Amniotic stem cell (primary cell): ENCODE data around the gene ZFAND3.

Experiments used
- DNase-seq: peaks from one replicate; lab custom pipeline; 2025; lab: John Stamatoyannopoulos, UW

The ZFAND3 gene

GRCh38 chr6:38134704-38135088 lies 315.2 kb downstream of the ZFAND3 start:
- DNase-seq: no peak

DNA sequence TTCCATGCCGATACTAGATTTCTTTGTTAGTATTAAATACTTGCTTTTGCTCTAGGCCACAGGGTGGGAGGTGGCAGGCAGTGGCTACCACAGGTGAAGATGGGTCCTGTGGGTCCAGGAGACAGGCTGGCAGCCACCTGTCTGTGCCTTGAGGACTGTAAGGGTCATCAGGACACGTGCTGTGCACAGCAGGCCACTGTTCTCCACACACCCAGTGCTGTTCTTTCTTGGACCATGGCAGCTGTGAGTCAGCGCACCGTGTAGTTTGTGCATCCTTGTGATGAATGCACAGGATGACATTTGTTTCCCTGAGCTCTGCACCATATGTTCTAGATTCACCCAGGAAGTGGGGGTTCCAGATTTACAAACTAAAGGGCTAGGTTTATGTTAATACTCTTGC lies 317.0 kb downstream of the ZFAND3 start:
- DNase-seq: no peak

DNA sequence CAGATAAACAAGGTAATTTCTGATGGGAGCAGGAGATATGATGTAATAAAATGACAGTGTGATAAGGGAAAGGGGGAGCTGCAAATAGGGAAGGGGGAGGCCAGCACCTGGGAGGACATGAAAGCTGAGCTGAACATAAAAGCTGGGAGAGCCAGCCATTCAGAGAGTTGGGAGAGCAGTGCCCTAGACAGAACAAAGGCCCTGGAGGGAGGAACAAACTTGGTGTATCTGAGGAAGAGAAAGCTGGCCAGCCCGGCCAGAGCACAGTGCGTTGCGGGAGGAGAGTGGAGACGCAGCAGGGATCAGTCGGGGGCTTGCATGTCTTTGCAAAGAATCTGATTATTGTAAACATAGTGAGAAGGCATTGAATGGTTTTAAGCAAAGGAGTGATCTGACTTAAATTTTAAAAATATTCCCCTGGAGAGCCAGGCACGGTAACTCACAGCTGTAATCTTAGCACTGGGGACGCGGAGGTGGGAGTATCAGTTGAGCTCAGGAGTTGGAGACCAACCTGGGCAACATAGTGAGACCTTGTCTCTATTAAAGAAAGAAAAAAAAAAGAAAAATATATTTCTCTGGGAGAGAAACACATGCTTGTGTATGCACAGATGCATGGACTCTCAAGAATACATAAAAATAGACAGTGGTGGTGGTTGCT lies 318.2 kb downstream of the ZFAND3 start:
- no peak for DNase-seq

DNA sequence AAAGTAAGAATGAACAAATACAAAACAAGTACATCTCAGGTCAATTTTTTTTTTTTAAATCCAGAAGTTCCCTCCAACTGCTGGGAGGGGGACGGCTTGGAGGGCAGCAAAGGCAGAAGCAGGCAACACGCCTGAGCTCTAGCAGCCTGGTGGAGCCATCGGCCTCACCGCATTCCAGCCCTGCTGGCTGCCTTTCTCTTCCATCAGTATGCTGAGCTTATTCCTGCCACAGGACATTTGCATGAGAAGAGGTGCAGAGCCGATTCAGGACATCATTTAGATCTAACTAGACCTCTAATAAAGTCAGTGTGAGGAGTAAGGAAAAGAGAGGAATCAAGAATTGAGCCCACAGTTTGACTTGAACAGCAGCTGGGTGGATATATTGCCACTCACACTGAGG lies 318.8 kb downstream of the ZFAND3 start:
- DNase-seq: no peak

DNA sequence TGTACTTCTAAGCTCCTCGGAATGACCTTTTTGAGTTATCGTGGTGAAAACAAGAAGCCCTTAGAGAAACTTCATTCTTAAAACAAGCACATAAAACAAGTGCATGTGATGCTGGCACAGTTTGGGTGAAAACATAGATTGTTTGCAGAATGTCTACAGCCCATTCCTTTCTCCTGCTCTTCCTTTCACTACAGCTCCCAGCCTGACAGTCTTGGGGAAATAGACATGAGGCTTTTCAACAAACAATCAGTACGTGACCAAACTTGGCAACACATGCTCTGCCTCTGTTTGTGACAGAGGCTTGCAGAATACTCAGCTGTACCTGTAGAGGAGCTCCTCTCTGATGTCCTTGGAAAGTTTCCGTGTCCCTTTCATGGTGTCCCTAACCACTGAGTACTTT lies 321.6 kb downstream of the ZFAND3 start:
- no peak for DNase-seq

DNA sequence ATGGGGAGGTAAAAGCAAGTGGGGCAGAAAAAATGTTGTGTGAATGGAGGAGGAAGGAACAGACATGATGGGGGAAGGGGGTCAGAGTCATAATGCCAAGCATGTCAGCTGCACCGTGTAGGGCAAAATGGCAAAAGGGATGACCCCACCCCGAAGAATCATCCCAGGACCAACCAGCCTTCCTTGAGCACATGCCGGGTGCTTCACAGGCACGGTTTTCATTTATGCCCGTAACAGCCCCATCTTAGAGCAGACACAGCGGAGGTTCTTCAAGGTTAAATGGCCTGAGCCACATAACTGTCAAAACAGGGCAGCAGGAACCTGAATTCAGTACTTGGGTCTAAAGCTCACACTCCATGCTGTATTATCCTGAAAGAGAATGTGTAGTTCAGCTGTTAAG lies 322.2 kb downstream of the ZFAND3 start:
- DNase-seq: no peak

GRCh38 chr6:38142178-38142902 lies 322.8 kb downstream of the ZFAND3 start:
- no peak for DNase-seq

DNA sequence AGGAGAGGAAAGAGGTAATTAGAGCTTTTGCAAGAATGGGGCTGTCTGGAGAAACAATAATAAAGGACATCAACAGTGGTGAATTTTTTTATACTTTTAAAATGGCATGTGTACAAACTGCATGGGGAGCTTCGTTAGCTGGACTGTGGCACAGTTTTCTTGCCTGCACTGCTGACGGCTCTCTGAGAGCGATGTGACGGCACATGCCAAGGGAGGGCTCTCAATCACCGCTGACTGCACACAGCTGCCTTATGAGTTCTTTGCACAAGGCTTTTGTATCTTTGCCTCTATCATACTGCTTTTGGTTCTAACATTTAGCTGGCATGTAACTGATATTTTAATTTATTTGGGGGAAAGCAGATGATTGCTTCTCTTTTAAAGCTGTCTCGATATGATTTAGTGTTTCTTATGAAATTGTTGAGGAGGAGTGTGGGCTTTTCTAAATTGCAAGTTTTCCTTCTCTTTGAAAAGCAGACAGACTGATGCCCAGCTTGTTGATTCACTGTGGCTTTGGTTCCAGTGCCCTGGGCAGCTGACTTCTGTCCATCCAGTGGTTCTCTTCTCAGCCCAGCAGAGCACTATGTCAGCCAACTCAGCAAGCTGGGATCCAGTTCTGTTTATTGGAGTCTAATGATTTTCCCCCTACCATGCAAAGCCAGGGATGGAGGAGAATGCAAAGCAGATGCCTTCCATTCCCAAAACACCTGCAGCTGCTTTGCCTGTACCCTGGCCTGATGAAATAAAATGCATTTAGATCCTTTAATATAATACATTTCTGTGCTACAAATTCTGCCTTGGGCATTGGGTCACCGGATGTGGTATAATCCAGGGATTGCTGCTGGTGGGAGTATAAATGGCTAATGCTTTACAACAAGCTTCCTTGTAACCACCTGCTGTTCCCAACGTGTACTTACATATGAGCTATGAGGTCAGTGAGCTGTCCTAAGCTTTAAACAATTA lies 323.9 kb downstream of the ZFAND3 start:
- no peak for DNase-seq

DNA sequence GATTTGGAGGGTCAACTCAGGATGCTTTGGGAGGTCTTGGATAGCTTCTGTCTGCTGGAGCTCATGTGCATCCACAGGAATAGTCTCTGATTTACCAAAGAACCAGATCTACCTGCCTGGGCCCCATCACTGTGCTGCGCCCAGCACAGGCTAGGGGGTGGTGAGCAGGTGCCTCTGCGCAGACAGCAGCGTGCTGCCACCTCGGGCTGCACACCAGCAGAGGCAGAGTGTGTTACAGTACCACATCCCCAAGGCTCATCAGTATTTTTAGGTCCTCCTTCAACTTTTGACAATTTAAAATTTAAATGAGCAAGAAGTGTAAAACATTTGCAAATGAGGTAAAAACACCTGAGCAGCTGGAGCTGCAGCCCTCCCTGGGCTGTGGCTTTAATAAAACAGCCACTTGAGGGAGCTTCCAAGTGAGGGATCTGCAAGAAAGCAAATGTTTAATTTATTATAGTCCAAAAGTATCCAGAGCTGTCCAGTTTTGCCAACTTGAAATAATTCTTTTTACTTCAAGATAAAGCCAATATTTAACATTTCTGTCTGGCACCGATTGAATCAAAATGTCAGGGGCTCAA lies 324.9 kb downstream of the ZFAND3 start:
- DNase-seq: no peak

DNA sequence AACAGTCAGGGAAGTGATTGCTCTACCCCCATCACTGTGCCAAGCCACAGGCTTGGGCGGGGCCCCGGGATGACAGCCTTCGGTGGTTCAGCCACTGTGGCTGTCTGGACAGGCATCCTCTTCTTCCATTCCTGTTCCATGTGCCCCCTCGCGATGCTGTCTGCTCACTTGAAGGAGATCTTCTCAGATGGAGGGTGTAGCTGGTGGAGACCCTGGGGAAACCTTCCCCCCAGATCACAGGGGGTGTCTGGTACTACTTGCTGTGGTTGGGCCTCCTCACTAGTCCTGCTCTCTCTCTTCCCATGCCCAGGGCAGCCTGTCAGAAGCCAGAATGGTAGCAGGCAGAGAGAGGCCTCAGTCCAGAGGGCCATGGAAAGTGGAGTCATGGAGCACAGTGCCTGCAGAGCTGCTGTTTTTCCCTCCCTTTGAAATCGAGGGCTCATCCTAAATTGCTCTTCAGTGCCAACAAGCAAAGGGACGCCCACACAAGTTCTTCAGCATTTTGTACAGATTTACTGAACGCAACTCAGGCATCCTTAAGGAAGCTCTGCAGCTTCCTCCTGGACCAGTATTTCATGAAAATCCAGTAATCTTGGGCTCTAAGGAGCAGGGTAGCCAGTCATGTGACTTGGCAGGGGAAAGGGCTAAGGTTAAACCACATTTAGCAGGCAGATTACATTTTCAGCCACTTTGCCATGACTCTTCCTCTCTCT lies 326.6 kb downstream of the ZFAND3 start:
- no peak for DNase-seq

GRCh38 chr6:38146734-38147027 lies 327.2 kb downstream of the ZFAND3 start:
- no peak for DNase-seq

GRCh38 chr6:38148606-38149005 lies 329.1 kb downstream of the ZFAND3 start:
- no peak for DNase-seq

- DNase-seq: no peak
Measured at GRCh38 chr6:38149531-38149930, 330.0 kb downstream of the ZFAND3 start.

DNA sequence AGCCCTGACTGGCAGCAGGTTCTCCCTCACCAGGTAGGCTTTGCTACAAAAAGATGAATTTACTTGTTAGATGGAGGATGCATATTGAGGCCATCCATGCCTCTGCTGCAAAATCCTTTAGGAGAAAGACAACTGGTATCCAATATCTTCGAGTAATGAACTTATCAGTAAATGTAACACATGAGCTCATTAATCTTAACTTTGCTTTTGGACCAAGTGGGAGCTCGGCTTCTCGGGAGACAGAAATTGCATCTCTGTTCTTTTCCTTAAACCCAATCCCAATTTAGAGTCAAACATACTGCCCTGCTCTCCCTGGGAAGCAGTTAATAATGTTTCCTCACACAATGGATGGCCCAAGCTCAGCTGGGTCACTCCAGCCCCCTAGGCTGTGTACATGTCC lies 330.5 kb downstream of the ZFAND3 start:
- DNase-seq: no peak

GRCh38 chr6:38150681-38151296 lies 331.3 kb downstream of the ZFAND3 start:
- no peak for DNase-seq

DNA sequence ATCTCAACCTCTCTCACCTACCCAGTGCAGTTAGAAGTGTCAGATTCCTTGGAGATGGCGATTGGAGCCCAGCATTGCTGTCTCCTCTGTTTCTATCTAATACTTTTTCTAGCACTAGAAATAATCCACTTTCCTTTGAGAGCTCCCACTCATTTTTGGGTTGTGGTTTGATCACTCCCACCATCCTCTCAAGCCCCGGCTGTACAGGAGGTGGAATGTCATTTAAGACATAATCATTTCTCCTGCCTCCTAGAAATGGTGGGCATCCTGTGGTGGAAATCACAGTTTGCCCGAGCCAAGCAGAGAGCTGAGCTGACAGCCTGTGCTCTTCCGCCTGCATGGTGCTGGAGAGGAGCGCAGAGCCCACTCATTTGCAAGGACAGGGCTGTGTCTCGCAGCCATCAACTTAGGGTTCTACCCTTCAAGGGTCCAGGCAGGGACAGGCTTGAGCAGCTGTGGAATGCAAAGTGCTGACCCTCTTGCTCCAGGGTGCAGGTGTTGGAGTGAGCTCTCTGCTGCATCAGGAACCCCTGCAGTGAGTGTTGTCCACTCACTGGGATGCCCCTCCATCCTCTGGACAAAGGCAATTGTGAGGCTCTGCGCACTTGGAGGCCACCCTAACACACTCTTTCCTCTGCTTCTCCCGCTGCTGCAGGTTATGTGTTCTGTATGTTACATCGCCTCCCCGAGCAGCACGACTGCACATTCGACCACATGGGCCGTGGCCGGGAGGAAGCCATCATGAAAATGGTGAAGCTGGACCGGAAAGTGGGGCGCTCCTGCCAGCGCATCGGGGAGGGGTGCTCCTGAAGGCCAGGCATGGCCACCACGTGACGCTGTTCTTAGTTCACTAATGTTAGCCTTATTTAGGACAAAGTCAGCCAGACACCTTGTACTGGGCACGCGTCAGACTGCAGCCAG lies 332.3 kb downstream of the ZFAND3 start:
- no peak for DNase-seq

DNA sequence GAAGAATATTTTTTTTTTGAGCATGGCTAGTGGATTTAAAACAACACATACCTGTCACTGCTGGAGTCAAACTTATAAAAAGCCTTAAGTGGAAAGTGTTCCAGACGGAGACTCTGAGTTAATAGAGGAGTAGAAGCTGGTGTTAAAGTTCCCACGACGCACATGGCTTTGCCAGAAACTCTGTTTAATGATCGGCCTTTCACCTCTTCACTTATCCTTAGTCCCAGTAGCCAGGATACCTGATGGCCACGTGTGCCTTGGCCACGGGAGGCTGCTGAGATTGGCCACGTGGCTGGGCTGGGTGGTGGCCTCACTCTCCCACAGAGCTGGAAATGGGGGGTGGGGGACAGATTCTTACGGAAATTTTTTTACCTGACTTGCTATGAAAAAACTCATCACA lies 333.1 kb downstream of the ZFAND3 start:
- DNase-seq: no peak

- no peak for DNase-seq
Measured at GRCh38 chr6:38153076-38153797, 333.7 kb downstream of the ZFAND3 start.

GRCh38 chr6:38153798-38154345 lies 334.3 kb downstream of the ZFAND3 start:
- no peak for DNase-seq
